ENCODE results near the gene SLC2A1. TPM values are rescaled to one million over a fixed set of nuclear protein-coding genes. Genes with fewer than 3 reads are reported as not detected.

SLC2A1 gene
- total and polyA plus RNA-seq, 11 donors, result 10.6 to 196 (median 29.9) TPM

DNA sequence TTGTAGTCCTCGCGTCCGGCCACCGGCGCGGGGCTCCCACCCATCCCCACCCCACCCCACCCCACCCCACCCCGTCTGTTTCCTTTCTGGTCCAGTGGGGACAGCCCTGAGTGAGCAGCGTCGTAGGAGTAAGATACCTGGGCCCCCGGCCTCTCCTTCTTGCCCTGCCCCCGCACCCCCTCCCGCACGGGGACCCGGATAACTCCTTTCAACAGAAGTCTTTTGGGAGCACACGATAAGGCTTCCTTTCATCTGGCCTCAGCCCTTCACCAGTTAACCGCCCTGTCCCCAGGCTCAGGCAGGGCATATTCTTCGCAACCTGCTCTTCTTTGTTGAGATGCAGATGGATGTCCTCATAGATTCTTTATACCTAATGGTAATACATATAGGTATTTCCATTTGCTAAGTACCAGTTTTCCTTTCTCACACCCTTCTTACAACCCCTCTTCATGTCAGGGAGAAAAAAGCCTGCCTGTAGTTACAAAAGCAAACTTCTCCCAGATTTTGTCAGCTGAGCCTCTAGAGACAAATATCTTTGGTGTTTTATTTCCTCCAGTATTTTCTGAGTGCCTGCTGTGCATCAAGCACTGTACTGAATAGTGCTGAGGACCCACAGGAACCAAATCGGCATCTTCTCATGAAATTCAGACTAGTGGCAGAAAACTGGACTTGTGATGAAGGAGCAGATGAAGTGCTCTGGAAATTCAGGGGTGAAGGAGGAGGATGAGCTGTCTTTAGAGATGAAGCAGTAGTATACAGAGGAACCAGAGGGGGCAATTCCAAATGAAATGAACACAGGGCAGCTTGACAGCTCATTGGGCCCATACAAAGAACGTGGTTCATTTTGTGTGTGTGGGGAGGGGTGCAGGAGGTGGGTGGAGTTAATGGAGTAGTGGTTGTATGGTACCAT is 33.6 kb downstream of the SLC2A1 start:
- Histone ChIP-seq H3K27ac (peak overlapping the region; percentile 86 to 98 (median 94)), H3K27me3 (no peaks in the 10 kb centered on the region), H3K36me3 (peaks cover 0 to 40% (median 33%) of the 10 kb centered on the region in 9 donors), H3K4me3 (peak overlapping the region; percentile 37 to 95 (median 84)), H3K4me1 (peaks cover 0 to 14% (median 6%) of the 10 kb centered on the region in 12 donors), H3K9me3 (no peaks in the 10 kb centered on the region)
- TF ChIP-seq CTCF (IDR thresholded peaks at IDR 0.05) (no peak), POLR2A (IDR thresholded peaks at IDR 0.05) (no peak)
- ATAC-seq, result peak; percentile 4 to 47 (median 42)
- no peak for DNase-seq
- intact Hi-C loops (cut with DNase I), result loop anchor here in 4 of 10 donors (5.0 to 10.0 kb wide), 6 partner anchors 32 to 460 kb away; partner anchors contain the start of genes C1orf50 (in 2 of the 4), P3H1 (in 2 of the 4), MED8 (in 1 of the 4) and SLC2A1 (in 1 of the 4)
- 11 to 28% (median 14%) methylated on average over 10 to 19 of the region's 19 CpGs for WGBS, 4 donors

DNA sequence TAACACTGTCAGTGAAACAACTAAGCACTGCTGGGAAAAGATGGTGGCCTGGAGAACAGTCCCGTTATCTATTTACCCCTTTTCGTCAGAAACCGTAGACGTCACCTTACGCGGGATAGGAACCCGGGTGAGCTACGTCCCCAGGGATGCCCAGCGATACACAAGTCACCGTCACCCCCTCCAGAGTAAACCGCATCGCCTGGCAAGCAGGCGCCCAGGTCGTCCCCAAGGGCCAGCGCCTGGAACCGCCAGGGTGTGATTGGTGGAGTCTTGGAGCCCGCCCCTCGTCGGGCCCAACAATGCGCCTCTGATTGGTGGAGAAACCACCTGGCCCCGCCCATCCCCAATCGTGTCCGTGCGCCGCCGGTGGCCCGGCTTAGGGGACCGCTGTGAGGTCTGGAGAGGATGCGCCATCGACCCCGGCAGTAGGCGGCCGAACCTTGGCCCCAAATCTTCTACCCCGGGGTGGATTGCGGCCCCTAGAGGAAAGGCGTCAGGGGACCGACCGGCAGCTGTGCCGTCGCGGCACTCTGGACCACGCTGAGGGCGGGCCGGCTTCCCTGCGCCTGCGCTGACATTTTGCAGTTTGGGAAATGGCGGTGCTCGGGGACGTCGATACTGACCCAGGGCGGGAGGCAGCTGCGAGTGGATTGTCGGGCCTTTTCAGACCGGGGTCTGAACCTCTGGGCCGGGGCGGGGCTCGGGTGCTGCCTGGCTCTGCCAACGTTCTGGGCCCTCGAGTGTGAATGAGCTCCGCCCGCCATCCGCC is 34.4 kb downstream of the SLC2A1 start:
- Histone ChIP-seq H3K4me3 (peak overlapping the region; percentile 37 to 95 (median 84)), H3K4me1 (peaks cover 0 to 14% (median 6%) of the 10 kb centered on the region in 12 donors), H3K36me3 (peaks cover 0 to 33% (median 27%) of the 10 kb centered on the region in 9 donors), H3K9me3 (no peaks in the 10 kb centered on the region), H3K27me3 (no peaks in the 10 kb centered on the region), H3K27ac (peak overlapping the region; percentile 86 to 98 (median 94))
- ATAC-seq (peak; percentile 98 to 99 (median 98)), DNase-seq (peak; percentile 96 to 97 (median 97))
- 0% methylated on average over 3 to 62 of the region's 62 CpGs for WGBS, 4 donors
- TF ChIP-seq CTCF (IDR thresholded peaks at IDR 0.05) (peak in 5 of 12 donors; percentile 14 to 39 (median 18)), POLR2A (IDR thresholded peaks at IDR 0.05) (peak; percentile 82 to 91)
- intact Hi-C loops (cut with DNase I), result loop anchor here in 4 of 10 donors (5.0 to 10.0 kb wide), 6 partner anchors 33 to 461 kb away; partner anchors contain the start of genes C1orf50 (in 2 of the 4), P3H1 (in 2 of the 4), MED8 (in 1 of the 4) and SLC2A1 (in 1 of the 4)

GRCh38 chr1:42923367-42924081 is 35.1 kb downstream of the SLC2A1 start:
- peaks cover 0 to 14% (median 6%) of the 10 kb centered on the region in 12 donors for H3K4me1 ChIP-seq
- H3K27me3 ChIP-seq, result no peaks in the 10 kb centered on the region
- no peaks in the 10 kb centered on the region for H3K9me3 ChIP-seq
- peak overlapping the region; percentile 86 to 98 (median 94) for H3K27ac ChIP-seq
- ATAC-seq, result peak; percentile 1 to 24 (median 7)
- WGBS, 4 donors, result 10 to 14% (median 11%) methylated on average over 12 to 14 of the region's 14 CpGs
- H3K36me3 ChIP-seq, result peaks cover 0 to 26% (median 19%) of the 10 kb centered on the region in 9 donors
- TF ChIP-seq CTCF (IDR thresholded peaks at IDR 0.05) (no peak), POLR2A (IDR thresholded peaks at IDR 0.05) (no peak)
- no peak for DNase-seq
- intact Hi-C loops (cut with DNase I), result loop anchor here in 4 of 10 donors (5.0 to 10.0 kb wide), 6 partner anchors 34 to 461 kb away; partner anchors contain the start of genes C1orf50 (in 2 of the 4), P3H1 (in 2 of the 4), MED8 (in 1 of the 4) and SLC2A1 (in 1 of the 4)
- H3K4me3 ChIP-seq, result peak overlapping the region; percentile 37 to 95 (median 84)
